Neuronal stem cell (in vitro differentiated cells): ENCODE results near the gene PPCS.
"Not testable (repeated sequence)": the region's sequence is repeated elsewhere in the genome, so short reads cannot be mapped to it uniquely, and the experiment has no call there.

ENCODE experiments used
- DNase-seq: peaks from one replicate; pipeline ENCODE4 v3.0.0-alpha.2; 2013; ENCODE audit warnings: low spot score
- H2AFZ ChIP-seq: one replicate; pipeline ENCODE4 v1.6.1; 2013; ENCODE audit warnings: mild to moderate bottlenecking, low read length, inconsistent platforms
- H2AK5ac ChIP-seq: 2 replicates; pipeline ENCODE4 v1.6.1; 2013; ENCODE audit warnings: low read depth, mild to moderate bottlenecking, inconsistent platforms, low read length, moderate library complexity, mixed read lengths
- H2BK120ac ChIP-seq: 2 replicates; pipeline ENCODE4 v1.6.1; 2013; ENCODE audit warnings: low read depth, mild to moderate bottlenecking, inconsistent platforms, low read length, moderate library complexity, mixed read lengths
- H2BK12ac ChIP-seq: one replicate; pipeline ENCODE4 v1.6.1; 2013; ENCODE audit warnings: low read length, inconsistent platforms
- H2BK15ac ChIP-seq: 2 replicates; pipeline ENCODE4 v1.6.1; 2013; ENCODE audit warnings: mild to moderate bottlenecking, low read length, inconsistent platforms, mixed read lengths
- H2BK5ac ChIP-seq: one replicate; pipeline ENCODE4 v1.6.1; 2013; ENCODE audit warnings: inconsistent platforms, mild to moderate bottlenecking, low read length, moderate library complexity
- H3K14ac ChIP-seq: one replicate; pipeline ENCODE4 v1.6.1; 2013; ENCODE audit warnings: low read length, inconsistent platforms
- H3K18ac ChIP-seq: 2 replicates; pipeline ENCODE4 v1.6.1; 2013; ENCODE audit warnings: low read length, inconsistent platforms
- H3K23ac ChIP-seq: 2 replicates; pipeline ENCODE4 v1.6.1; 2013; ENCODE audit warnings: low read depth, mild to moderate bottlenecking, mixed read lengths, low read length, inconsistent platforms; ENCODE audit not compliant: poor library complexity
- H3K27ac ChIP-seq: replicated peaks from 3 replicates; pipeline ENCODE4 v1.5.1; 2013; ENCODE audit warnings: low read length, inconsistent platforms
- H3K27me3 ChIP-seq, 3 experiments: 2 replicates each; pipeline ENCODE4 v1.6.1; 2013; ENCODE audit warnings: low read length in 3 of 3, mild to moderate bottlenecking in 2 of 3, inconsistent platforms in 1 of 3, low read depth in 1 of 3, mixed read lengths in 1 of 3, moderate library complexity in 1 of 3; ENCODE audit not compliant: control insufficient read depth in 3 of 3, insufficient read depth in 3 of 3
- H3K36me3 ChIP-seq, 2 donors: replicated peaks in 1 of 2; 2 replicates each; pipeline ENCODE4 v1.6.1; 2013; ENCODE audit warnings: low read length in 2 of 2; ENCODE audit not compliant: control insufficient read depth in 2 of 2, insufficient read depth in 2 of 2
- H3K4ac ChIP-seq: 2 replicates; pipeline ENCODE4 v1.6.1; 2013; ENCODE audit warnings: inconsistent platforms, mild to moderate bottlenecking, low read length, moderate library complexity
- H3K4me1 ChIP-seq, 2 donors: 1 replicate in 1 of 2; 2 replicates in 1 of 2; pipeline ENCODE4 v1.6.1; 2013; ENCODE audit warnings: low read length in 2 of 2, low read depth in 1 of 2; ENCODE audit not compliant: control insufficient read depth in 2 of 2, insufficient read depth in 1 of 2
- H3K4me2 ChIP-seq: one replicate; pipeline ENCODE4 v1.6.1; 2013; ENCODE audit warnings: mild to moderate bottlenecking, low read length, inconsistent platforms; ENCODE audit not compliant: insufficient read depth, poor library complexity, severe bottlenecking
- H3K4me3 ChIP-seq, 2 donors: 2 replicates each; pipeline ENCODE4 v1.5.1; 2013; ENCODE audit warnings: low read length in 2 of 2, mild to moderate bottlenecking in 2 of 2, inconsistent platforms in 1 of 2, moderate library complexity in 1 of 2
- H3K79me1 ChIP-seq: one replicate; pipeline ENCODE4 v1.6.1; 2013; ENCODE audit warnings: low read depth, mild to moderate bottlenecking, inconsistent platforms, low read length, moderate library complexity
- H3K9ac ChIP-seq: one replicate; pipeline ENCODE4 v1.6.1; 2013; ENCODE audit warnings: mild to moderate bottlenecking, low read depth, low read length, inconsistent platforms; ENCODE audit not compliant: poor library complexity
- H3K9me3 ChIP-seq, 2 donors: replicated peaks in 1 of 2; 2 replicates each; pipeline versions ENCODE3 to v1.6.1; 2013; ENCODE audit warnings: low read length in 2 of 2, mild to moderate bottlenecking in 2 of 2, inconsistent platforms in 1 of 2, low read depth in 1 of 2, mixed read lengths in 1 of 2, moderate library complexity in 1 of 2; ENCODE audit not compliant: control insufficient read depth in 2 of 2, insufficient read depth in 1 of 2
- H4K8ac ChIP-seq: one replicate; pipeline ENCODE4 v1.6.1; 2013; ENCODE audit warnings: low read depth, mild to moderate bottlenecking, inconsistent platforms, low read length, moderate library complexity
- H4K91ac ChIP-seq: one replicate; pipeline ENCODE4 v1.6.1; 2013; ENCODE audit warnings: low read length, low read depth, mild to moderate bottlenecking, inconsistent platforms; ENCODE audit not compliant: poor library complexity
- WGBS, 2 donors: extraction: QIAGEN DNeasy Blood & Tissue Kit; methylation state at CpG; one replicate each; pipeline ENCODE4 v1.1.7; 2013; ENCODE audit warnings: missing lambda C conversion rate in 2 of 2, mixed read lengths in 1 of 2; ENCODE audit not compliant: insufficient read length in 2 of 2, insufficient replicate concordance in 1 of 2; ENCODE audit errors: extremely low coverage in 2 of 2; 5-methylcytosine and 5-hydroxymethylcytosine counted together

Gene PPCS

GRCh38 chr1:42466030-42466429 is 9.7 kb downstream of the PPCS start:
- Histone ChIP-seq H3K9ac (no peak overlapping the region), H3K36me3 (no peaks in the 10 kb centered on the region), H3K27me3 (no peaks in the 10 kb centered on the region), H2BK15ac (no peak overlapping the region), H2BK120ac (no peak overlapping the region), H4K91ac (no peak overlapping the region), H3K9me3 (no peaks in the 10 kb centered on the region), H2BK5ac (no peak overlapping the region), H3K4me1 (peaks cover 4% of the 10 kb centered on the region in 2 donors), H3K79me1 (no peaks in the 10 kb centered on the region), H3K27ac (no peak overlapping the region), H3K4ac (no peak overlapping the region), H3K23ac (no peak overlapping the region), H3K4me2 (no peak overlapping the region), H4K8ac (no peak overlapping the region), H2AFZ (no peak overlapping the region), H2AK5ac (no peak overlapping the region), H2BK12ac (no peak overlapping the region), H3K14ac (no peak overlapping the region), H3K18ac (no peak overlapping the region), H3K4me3 (no peak overlapping the region)
- DNase-seq: no peak
- no CpG with 5 or more reads among the region's 2 CpGs for WGBS, 2 donors

DNA sequence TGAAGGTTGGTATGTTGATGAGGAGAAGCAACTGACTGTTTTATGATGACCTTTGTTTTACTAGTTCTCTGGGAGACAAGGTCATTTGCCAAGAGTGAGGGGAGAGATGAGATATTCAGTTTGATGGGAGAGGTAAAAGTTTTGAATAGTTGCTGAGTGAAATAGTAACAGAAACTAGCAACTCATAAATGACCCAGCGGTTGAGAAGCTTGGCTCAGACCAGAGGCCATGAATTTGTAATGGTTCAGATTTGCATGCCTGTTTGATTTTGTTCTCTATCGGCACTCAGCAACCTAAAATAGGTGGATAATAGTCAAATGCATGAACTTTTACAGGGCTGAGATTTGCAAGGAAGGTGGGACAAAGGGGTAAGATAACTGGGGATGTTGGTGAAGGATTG is 13.4 kb downstream of the PPCS start:
- H2BK120ac ChIP-seq: no peak overlapping the region
- H3K4ac ChIP-seq: no peak overlapping the region
- no peak overlapping the region for H4K8ac ChIP-seq
- no peak overlapping the region for H2BK12ac ChIP-seq
- H3K36me3 ChIP-seq: no peaks in the 10 kb centered on the region
- no peak for DNase-seq
- WGBS, 2 donors: no CpG with 5 or more reads among the region's 2 CpGs
- H3K27me3 ChIP-seq: no peaks in the 10 kb centered on the region
- no peaks in the 10 kb centered on the region for H3K4me1 ChIP-seq
- H3K14ac ChIP-seq: no peak overlapping the region
- no peak overlapping the region for H2BK15ac ChIP-seq
- H2BK5ac ChIP-seq: no peak overlapping the region
- no peak overlapping the region for H4K91ac ChIP-seq
- no peak overlapping the region for H3K4me3 ChIP-seq
- H3K9ac ChIP-seq: no peak overlapping the region
- no peak overlapping the region for H3K23ac ChIP-seq
- H2AK5ac ChIP-seq: no peak overlapping the region
- no peak overlapping the region for H3K18ac ChIP-seq
- H3K79me1 ChIP-seq: no peaks in the 10 kb centered on the region
- H2AFZ ChIP-seq: no peak overlapping the region
- no peaks in the 10 kb centered on the region for H3K9me3 ChIP-seq
- no peak overlapping the region for H3K27ac ChIP-seq
- no peak overlapping the region for H3K4me2 ChIP-seq

GRCh38 chr1:42476605-42477004 is 20.3 kb downstream of the PPCS start:
- Histone ChIP-seq H2BK12ac (no peak overlapping the region), H3K36me3 (no peaks in the 10 kb centered on the region), H2AK5ac (no peak overlapping the region), H2AFZ (no peak overlapping the region), H3K27ac (no peak overlapping the region), H3K23ac (no peak overlapping the region), H3K4me2 (no peak overlapping the region), H3K14ac (no peak overlapping the region), H4K91ac (no peak overlapping the region), H3K79me1 (no peaks in the 10 kb centered on the region), H2BK120ac (no peak overlapping the region), H3K9ac (no peak overlapping the region), H2BK5ac (no peak overlapping the region), H3K4me3 (no peak overlapping the region), H3K9me3 (no peaks in the 10 kb centered on the region), H4K8ac (no peak overlapping the region), H3K4ac (no peak overlapping the region), H3K4me1 (no peaks in the 10 kb centered on the region), H2BK15ac (no peak overlapping the region), H3K18ac (no peak overlapping the region), H3K27me3 (no peaks in the 10 kb centered on the region)
- no peak for DNase-seq
- WGBS, 2 donors: no CpG with 5 or more reads among the region's 4 CpGs

DNA sequence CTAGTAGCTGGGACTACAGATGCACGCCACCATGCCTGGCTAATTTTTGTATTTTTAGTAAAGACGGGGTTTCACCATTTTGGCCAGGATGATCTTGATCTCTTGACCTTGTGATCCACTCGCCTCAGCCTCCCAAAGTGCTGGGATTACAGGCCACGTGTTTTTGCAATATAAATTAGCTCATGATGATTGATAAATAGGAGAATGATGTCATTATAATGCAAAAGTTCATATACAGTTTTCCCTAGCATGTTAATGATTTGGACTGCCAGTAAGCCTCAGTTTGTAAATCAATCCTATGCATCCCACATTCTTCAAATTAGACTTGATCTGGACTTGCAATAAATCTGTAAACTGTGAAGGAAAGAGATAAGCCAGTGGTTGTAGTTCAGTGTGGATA is 21.0 kb downstream of the PPCS start:
- H3K18ac ChIP-seq, DNase-seq, H3K27ac ChIP-seq, H2BK120ac ChIP-seq, H3K4me1 ChIP-seq, H2BK15ac ChIP-seq, H3K4me3 ChIP-seq, H3K36me3 ChIP-seq, H2AFZ ChIP-seq, H3K9me3 ChIP-seq, H4K91ac ChIP-seq, H3K14ac ChIP-seq, H3K4ac ChIP-seq, H3K4me2 ChIP-seq, H2AK5ac ChIP-seq, H3K23ac ChIP-seq, H2BK12ac ChIP-seq, H3K9ac ChIP-seq, H3K79me1 ChIP-seq, H3K27me3 ChIP-seq, H4K8ac ChIP-seq, H2BK5ac ChIP-seq: not testable (repeated sequence)
- WGBS, 2 donors: no CpG with 5 or more reads among the region's 4 CpGs
